ES-I3 (cell line): ENCODE data around the gene HDAC5.
"Not testable (repeated sequence)": the region's sequence is repeated elsewhere in the genome, so short reads cannot be mapped to it uniquely, and the experiment has no call there.

Source experiments
- H3K36me3 ChIP-seq: 2 replicates; pipeline ENCODE4 v1.6.1; 2013; ENCODE audit warnings: mild to moderate bottlenecking, low read length, control low read depth, moderate library complexity; ENCODE audit not compliant: insufficient read depth
- H3K4me1 ChIP-seq: 2 replicates; pipeline ENCODE4 v1.6.1; 2013; ENCODE audit warnings: mild to moderate bottlenecking, control low read depth, low read length; ENCODE audit not compliant: insufficient read depth
- H3K9ac ChIP-seq: 2 replicates; pipeline ENCODE4 v1.6.1; 2013; ENCODE audit warnings: low read depth, mild to moderate bottlenecking, low read length, moderate library complexity
- H3K9me3 ChIP-seq: 2 replicates; pipeline ENCODE4 v1.6.1; 2013; ENCODE audit warnings: mild to moderate bottlenecking, low read length, moderate library complexity; ENCODE audit not compliant: control insufficient read depth, insufficient read depth

Gene HDAC5

GRCh38 chr17:44066204-44066930 lies 57.1 kb downstream of the HDAC5 start, which contains the start of gene LSM12:
Gene LSM12 (minus strand): TSS chr17:44066671. CDS start chr17:44066587, 84 bp downstream.
- Histone ChIP-seq H3K36me3 (peaks cover 24% of the 10 kb centered on the region), H3K4me1 (peaks cover 15% of the 10 kb centered on the region), H3K9me3 (no peaks in the 10 kb centered on the region), H3K9ac (peak within 1 kb of the TSS; percentile 84)

- Histone ChIP-seq H3K9me3 (no peaks in the 10 kb centered on the region), H3K9ac (peak overlapping the region; percentile 84), H3K36me3 (peaks cover 27% of the 10 kb centered on the region), H3K4me1 (peaks cover 15% of the 10 kb centered on the region)
Measured at GRCh38 chr17:44065668-44066203, 57.7 kb downstream of the HDAC5 start.

GRCh38 chr17:44063704-44064639 lies 59.5 kb downstream of the HDAC5 start:
- Histone ChIP-seq H3K4me1 (peaks cover 15% of the 10 kb centered on the region), H3K9me3 (no peaks in the 10 kb centered on the region), H3K9ac (no peak overlapping the region), H3K36me3 (peaks cover 38% of the 10 kb centered on the region)

GRCh38 chr17:44062871-44063270 lies 60.6 kb downstream of the HDAC5 start:
- H3K9me3 ChIP-seq = no peaks in the 10 kb centered on the region
- H3K4me1 ChIP-seq = peaks cover 15% of the 10 kb centered on the region
- H3K36me3 ChIP-seq = peaks cover 45% of the 10 kb centered on the region
- H3K9ac ChIP-seq = no peak overlapping the region

GRCh38 chr17:44061446-44061845 lies 62.0 kb downstream of the HDAC5 start:
- H3K9me3 ChIP-seq = no peaks in the 10 kb centered on the region
- peaks cover 46% of the 10 kb centered on the region for H3K36me3 ChIP-seq
- H3K4me1 ChIP-seq = peaks cover 7% of the 10 kb centered on the region
- H3K9ac ChIP-seq = no peak overlapping the region

GRCh38 chr17:44059101-44059892 lies 64.1 kb downstream of the HDAC5 start:
- Histone ChIP-seq H3K36me3 (peaks cover 55% of the 10 kb centered on the region), H3K9me3 (no peaks in the 10 kb centered on the region), H3K4me1 (peaks cover 7% of the 10 kb centered on the region), H3K9ac (no peak overlapping the region)

GRCh38 chr17:44053125-44053872 lies 70.1 kb downstream of the HDAC5 start:
- H3K36me3 ChIP-seq = peaks cover 52% of the 10 kb centered on the region

GRCh38 chr17:44049294-44050060 lies 74.0 kb downstream of the HDAC5 start:
- Histone ChIP-seq H3K9me3 (no peaks in the 10 kb centered on the region), H3K4me1 (peaks cover 3% of the 10 kb centered on the region), H3K36me3 (peaks cover 44% of the 10 kb centered on the region), H3K9ac (no peak overlapping the region)

More at GRCh38 chr17:44053125-44053872, 70.1 kb downstream of the HDAC5 start:
- Histone ChIP-seq H3K9me3 (no peaks in the 10 kb centered on the region), H3K4me1 (no peaks in the 10 kb centered on the region), H3K9ac (no peak overlapping the region)

GRCh38 chr17:44046893-44047292 lies 76.5 kb downstream of the HDAC5 start:
- H3K9ac ChIP-seq, H3K9me3 ChIP-seq: not testable (repeated sequence)
- Histone ChIP-seq H3K36me3 (peaks cover 29% of the 10 kb centered on the region), H3K4me1 (peaks cover 11% of the 10 kb centered on the region)

- H3K9me3 ChIP-seq = no peaks in the 10 kb centered on the region
- peaks cover 11% of the 10 kb centered on the region for H3K4me1 ChIP-seq
- H3K36me3 ChIP-seq = peaks cover 21% of the 10 kb centered on the region
- no peak overlapping the region for H3K9ac ChIP-seq
Measured at GRCh38 chr17:44045486-44045885, 78.0 kb downstream of the HDAC5 start.

- Histone ChIP-seq H3K9me3 (no peaks in the 10 kb centered on the region), H3K36me3 (peaks cover 24% of the 10 kb centered on the region), H3K4me1 (peaks cover 11% of the 10 kb centered on the region), H3K9ac (no peak overlapping the region)
Measured at GRCh38 chr17:44044071-44044470, 79.4 kb downstream of the HDAC5 start.

GRCh38 chr17:44043272-44043696 lies 80.2 kb downstream of the HDAC5 start:
- no peak overlapping the region for H3K9ac ChIP-seq
- H3K4me1 ChIP-seq = peaks cover 11% of the 10 kb centered on the region
- H3K9me3 ChIP-seq = no peaks in the 10 kb centered on the region
- peaks cover 23% of the 10 kb centered on the region for H3K36me3 ChIP-seq
